ENCODE data around the gene OPCML.

OPCML gene

DNA sequence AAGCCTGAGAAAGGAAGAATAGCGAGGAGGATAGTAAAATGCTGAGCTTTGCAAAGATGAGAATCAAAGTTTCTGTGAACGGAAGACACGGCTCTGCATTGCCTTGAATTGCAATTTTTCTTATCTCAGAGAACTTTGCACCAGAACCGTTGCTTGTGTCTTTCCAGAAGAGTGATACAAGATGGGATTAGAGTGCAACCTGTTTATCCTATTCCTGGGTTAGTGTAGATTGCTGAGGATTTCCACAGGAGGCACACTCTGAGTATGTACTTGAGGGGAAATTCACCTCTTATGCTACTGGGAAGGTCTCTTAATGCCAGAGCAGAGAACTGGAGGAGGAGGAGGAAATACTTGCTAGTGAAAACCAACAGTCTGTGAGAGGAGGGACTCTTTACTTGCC, 377.5 kb downstream of the OPCML start:
- Mint-ChIP-seq H3K4me3 (no peak overlapping the region), H3K4me1 (no peaks in the 10 kb centered on the region), H3K36me3 (ENCODE audit: low read depth) (no peaks in the 10 kb centered on the region), H3K9me3 (no peaks in the 10 kb centered on the region), H3K27me3 (ENCODE audit: low read depth) (peaks cover 55% of the 10 kb centered on the region), H3K27ac (no peak overlapping the region)
- TF ChIP-seq CTCF (IDR thresholded peaks at IDR 0.05; ENCODE audit: unreplicated experiment in 3 of 3): no peak

- peaks cover 5% of the 10 kb centered on the region for H3K4me1 Mint-ChIP-seq
- H3K27me3 Mint-ChIP-seq (ENCODE audit: low read depth): peaks cover 53% of the 10 kb centered on the region
- no peak overlapping the region for H3K4me3 Mint-ChIP-seq
- H3K27ac Mint-ChIP-seq: no peak overlapping the region
- no peak for TF ChIP-seq CTCF (IDR thresholded peaks at IDR 0.05; ENCODE audit: unreplicated experiment in 3 of 3)
- no peaks in the 10 kb centered on the region for H3K9me3 Mint-ChIP-seq
- H3K36me3 Mint-ChIP-seq (ENCODE audit: low read depth): no peaks in the 10 kb centered on the region
These were observed 378.2 kb downstream of the OPCML start for GRCh38 chr11:133154076-133154475.

- Mint-ChIP-seq H3K27ac (no peak overlapping the region), H3K4me1 (peaks cover 5% of the 10 kb centered on the region), H3K27me3 (ENCODE audit: low read depth) (peaks cover 57% of the 10 kb centered on the region), H3K9me3 (no peaks in the 10 kb centered on the region), H3K36me3 (ENCODE audit: low read depth) (no peaks in the 10 kb centered on the region), H3K4me3 (peak overlapping the region in 2 of 3 experiments; percentile 11 to 21)
- no peak for TF ChIP-seq CTCF (IDR thresholded peaks at IDR 0.05; ENCODE audit: unreplicated experiment in 3 of 3)
These were observed 379.3 kb downstream of the OPCML start for GRCh38 chr11:133153031-133153430.

GRCh38 chr11:133149698-133150097, 382.6 kb downstream of the OPCML start:
- H3K27ac Mint-ChIP-seq: no peak overlapping the region
- H3K9me3 Mint-ChIP-seq: no peaks in the 10 kb centered on the region
- H3K36me3 Mint-ChIP-seq (ENCODE audit: low read depth): no peaks in the 10 kb centered on the region

DNA sequence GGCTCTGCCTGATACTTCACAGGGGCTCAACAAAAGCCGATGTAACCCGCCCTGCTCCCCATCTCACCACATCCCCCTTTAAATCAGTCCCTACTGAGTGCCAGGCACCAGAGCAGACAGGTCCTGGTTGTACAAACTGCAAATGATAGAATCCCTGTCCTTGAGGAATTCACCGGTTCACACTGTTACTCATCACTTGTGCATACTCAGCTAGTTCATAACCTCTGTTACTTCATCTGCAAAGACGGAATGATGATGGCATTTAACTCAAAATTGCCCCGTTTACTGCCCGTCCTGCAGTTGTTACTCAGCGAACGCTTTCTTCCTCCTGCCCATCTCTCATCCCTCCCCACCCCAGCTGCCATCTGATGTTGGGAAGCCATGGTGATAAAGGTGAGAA, 384.7 kb downstream of the OPCML start:
- H3K36me3 Mint-ChIP-seq (ENCODE audit: low read depth): no peaks in the 10 kb centered on the region
- peaks cover 5% of the 10 kb centered on the region for H3K4me1 Mint-ChIP-seq
- H3K9me3 Mint-ChIP-seq: no peaks in the 10 kb centered on the region
- H3K4me3 Mint-ChIP-seq: no peak overlapping the region
- TF ChIP-seq CTCF (IDR thresholded peaks at IDR 0.05; ENCODE audit: unreplicated experiment in 3 of 3): no peak
- H3K27me3 Mint-ChIP-seq (ENCODE audit: low read depth): peaks cover 44% of the 10 kb centered on the region
- no peak overlapping the region for H3K27ac Mint-ChIP-seq

More at GRCh38 chr11:133149698-133150097, 382.6 kb downstream of the OPCML start:
- Mint-ChIP-seq H3K4me3 (no peak overlapping the region), H3K4me1 (peaks cover 5% of the 10 kb centered on the region), H3K27me3 (ENCODE audit: low read depth) (peaks cover 41% of the 10 kb centered on the region)
- no peak for TF ChIP-seq CTCF (IDR thresholded peaks at IDR 0.05; ENCODE audit: unreplicated experiment in 3 of 3)

DNA sequence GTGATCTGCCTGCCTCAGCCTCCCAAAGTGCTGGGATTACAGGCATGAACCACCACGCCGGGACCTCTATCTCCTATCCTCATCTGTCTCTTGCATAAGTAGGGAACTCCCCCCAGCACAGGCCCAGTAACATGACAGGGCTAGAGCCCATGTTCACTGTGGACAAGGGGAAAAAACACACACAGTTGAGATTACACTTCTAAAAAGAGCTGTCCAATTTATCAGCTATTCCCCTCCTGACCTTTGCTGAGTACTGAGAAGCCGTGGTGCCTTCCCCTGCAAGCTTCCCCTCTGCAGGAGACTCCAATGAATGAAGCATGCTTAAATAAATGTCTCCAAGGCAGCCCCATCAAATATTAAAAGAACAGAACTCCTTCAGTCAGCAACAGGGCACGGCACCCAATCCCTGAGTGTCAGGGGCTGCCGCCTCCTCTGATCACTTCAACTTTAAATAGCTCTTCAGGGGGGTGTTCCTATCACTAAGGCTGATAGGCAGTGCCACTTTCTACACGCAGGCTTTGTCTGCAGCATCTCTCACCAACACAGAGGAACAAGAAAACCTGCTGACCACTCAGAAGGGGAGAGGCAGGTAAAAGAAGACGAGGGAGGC, 385.5 kb downstream of the OPCML start:
- H3K36me3 Mint-ChIP-seq (ENCODE audit: low read depth): no peaks in the 10 kb centered on the region
- H3K27me3 Mint-ChIP-seq (ENCODE audit: low read depth): peaks cover 38% of the 10 kb centered on the region
- no peak overlapping the region for H3K4me3 Mint-ChIP-seq
- no peak overlapping the region for H3K27ac Mint-ChIP-seq
- no peak for TF ChIP-seq CTCF (IDR thresholded peaks at IDR 0.05; ENCODE audit: unreplicated experiment in 3 of 3)
- no peaks in the 10 kb centered on the region for H3K9me3 Mint-ChIP-seq
- peaks cover 5% of the 10 kb centered on the region for H3K4me1 Mint-ChIP-seq
